Endothelial cell of umbilical vein (primary cell): Measurements from ENCODE around the gene S100A3. TPM values are rescaled to one million over a fixed set of nuclear protein-coding genes. Genes with fewer than 3 reads are reported as not detected.

Experiments used
- BruUV-seq: library from RNA; stranded (reverse); fragments of 400-500 nt; replicated peaks from 2 replicates; lab custom pipeline; 2021; lab: Mats Ljungman, UMichigan
- CTCF ChIA-PET: fragments of 300-600, 350-600 bp; sonication (Branson Sonifier 250); formaldehyde crosslinking; loops from one replicate; lab custom pipeline; 2021; ENCODE audit warnings: antibody characterized with exemption, inconsistent platforms; lab: Charles Lee
- POLR2A ChIA-PET: fragments of 300-600, 350-600 bp; sonication (Branson Sonifier 250); formaldehyde crosslinking; loops from one replicate; lab custom pipeline; 2021; ENCODE audit warnings: antibody characterized with exemption, inconsistent platforms; lab: Charles Lee
- DNase-seq: peaks from one replicate; pipeline ENCODE4 v3.0.0-alpha.2; 2011; ENCODE audit warnings: low read depth, low spot score
- FAIRE-seq: peaks from 2 replicates; lab custom pipeline; 2011; peaks lifted over from hg19 to GRCh38; lab: Jason Lieb, UNC
- H2AFZ ChIP-seq: 2 replicates; pipeline ENCODE4 v1.6.0; 2012; ENCODE audit warnings: low read depth, low read length, control low read depth, inconsistent platforms
- H3K27ac ChIP-seq: 2 replicates; pipeline ENCODE4 v1.5.1; 2011; ENCODE audit warnings: low read depth, mild to moderate bottlenecking, control low read depth, low read length, moderate library complexity; ENCODE audit not compliant: insufficient read depth
- H3K27me3 ChIP-seq, 2 experiments: 2 replicates each; pipeline versions ENCODE4 v1.6.0 to v1.6.1; 2011; ENCODE audit warnings: low read length in 2 of 2, mixed read lengths in 1 of 2; ENCODE audit not compliant: control insufficient read depth in 2 of 2, insufficient read depth in 2 of 2
- H3K36me3 ChIP-seq, 2 experiments: 2 replicates in 1 of 2; 3 replicates in 1 of 2; pipeline ENCODE4 v1.5.1; 2011; ENCODE audit warnings: low read length in 2 of 2, mild to moderate bottlenecking in 1 of 2, moderate library complexity in 1 of 2; ENCODE audit not compliant: control insufficient read depth in 2 of 2, insufficient read depth in 2 of 2; ENCODE audit errors: extremely low read depth in 1 of 2
- H3K4me1 ChIP-seq: 3 replicates; pipeline ENCODE4 v1.5.1; 2011; ENCODE audit warnings: mild to moderate bottlenecking, low read length; ENCODE audit not compliant: control insufficient read depth, insufficient read depth; ENCODE audit errors: extremely low read depth
- H3K4me2 ChIP-seq: 2 replicates; pipeline ENCODE4 v1.6.1; 2011; ENCODE audit warnings: low read length, control low read depth, mixed read lengths; ENCODE audit not compliant: insufficient read depth
- H3K4me3 ChIP-seq, 3 experiments: fragments of 200-600 bp in 1 of 3; sonication (generic), shearing (Covaris generic) in 1 of 3; replicated peaks in 1 of 3; 2 replicates each; pipeline ENCODE4 v1.5.1; 2011 to 2016; ENCODE audit warnings: control low read depth in 3 of 3, low read length in 3 of 3, mild to moderate bottlenecking in 2 of 3, inconsistent platforms in 1 of 3, low read depth in 1 of 3, moderate library complexity in 1 of 3; ENCODE audit not compliant: insufficient read depth in 1 of 3
- H3K79me2 ChIP-seq: 2 replicates; pipeline ENCODE4 v1.6.0; 2012; ENCODE audit warnings: low read length, inconsistent platforms; ENCODE audit not compliant: control insufficient read depth, insufficient read depth
- H3K9ac ChIP-seq: replicated peaks from 2 replicates; pipeline ENCODE3; 2011; ENCODE audit warnings: low read length, control low read depth; ENCODE audit not compliant: insufficient read depth; ENCODE audit errors: extremely low read depth
- H3K9me1 ChIP-seq: replicated peaks from 3 replicates; pipeline ENCODE4 v1.6.0; 2011; ENCODE audit warnings: mild to moderate bottlenecking, low read length; ENCODE audit not compliant: control insufficient read depth, insufficient read depth; ENCODE audit errors: extremely low read depth
- H3K9me3 ChIP-seq: replicated peaks from 2 replicates; pipeline ENCODE4 v1.5.1; 2012; ENCODE audit warnings: low read length, inconsistent platforms; ENCODE audit not compliant: control insufficient read depth, insufficient read depth
- H4K20me1 ChIP-seq: replicated peaks from 2 replicates; pipeline ENCODE3; 2011; ENCODE audit warnings: mild to moderate bottlenecking, low read length; ENCODE audit not compliant: control insufficient read depth, insufficient read depth; ENCODE audit errors: extremely low read depth
- EZH2 ChIP-seq: IDR thresholded peaks from 2 replicates; pipeline ENCODE4 v1.6.1; 2012; ENCODE audit warnings: borderline replicate concordance, low read depth, mild to moderate bottlenecking, moderate library complexity, low read length, inconsistent platforms; ENCODE audit not compliant: severe bottlenecking
- FOS ChIP-seq: IDR thresholded peaks from 2 replicates; pipeline ENCODE4 v1.6.1; 2011; ENCODE audit warnings: mild to moderate bottlenecking, low read length, moderate library complexity, borderline replicate concordance; ENCODE audit not compliant: insufficient read depth
- GATA2 ChIP-seq: IDR thresholded peaks from 2 replicates; pipeline ENCODE4 v1.7.0; 2011; ENCODE audit warnings: low read depth, mild to moderate bottlenecking, moderate library complexity, mixed read lengths, low read length; ENCODE audit not compliant: insufficient read length, insufficient read depth
- JUN ChIP-seq: IDR thresholded peaks from 2 replicates; pipeline ENCODE4 v1.6.1; 2011; ENCODE audit warnings: borderline replicate concordance, low read depth; ENCODE audit not compliant: insufficient read length, insufficient read depth
- MYC ChIP-seq: IDR thresholded peaks from one replicate; pipeline ENCODE4 v1.6.1; 2011; ENCODE audit warnings: mild to moderate bottlenecking, low read depth, low read length
- POLR2A ChIP-seq: IDR thresholded peaks from 2 replicates; pipeline ENCODE4 v1.6.1; 2012; ENCODE audit warnings: low read depth, mild to moderate bottlenecking, control low read depth, low read length
- POLR2AphosphoS5 ChIP-seq: IDR thresholded peaks from 2 replicates; pipeline ENCODE4 v1.6.1; 2012; ENCODE audit warnings: low read depth, mild to moderate bottlenecking, control low read depth, low read length, moderate library complexity; ENCODE audit not compliant: insufficient read depth
- dilution Hi-C: fragments of 300-500 bp; cut with MboI; formaldehyde crosslinking; loops from one replicate; pipeline ENCODE4 v1.15.0; 2019; ENCODE audit warnings: low sequenced_read_pairs; ENCODE audit not compliant: extremely low pct_ligation_motif_present
- intact Hi-C: fragments of 100-400 bp; cut with micrococcal nuclease; formaldehyde crosslinking; loops from one replicate; pipeline ENCODE4 v1.10.0; 2022
- polyA plus RNA-seq, 4 experiments: library from polyadenylated mRNA; depleted of rRNA in 3 of 4; stranded (reverse) in 3 of 4; unstranded in 1 of 4; fragments of >200 nt; gene quantifications; 2 replicates each; pipeline versions ENCODE4 v1.2.1 to v1.2.3, GENCODE V29; 2011 to 2012; ENCODE audit warnings: missing spikeins in 1 of 4
- total RNA-seq: library from RNA; stranded (reverse); gene quantifications from 2 replicates; pipeline ENCODE4 v1.2.3, GENCODE V29; 2021
- TF ChIP-seq, protein P1 (sequence below), 2 donors: IDR thresholded peaks; 1 replicate in 1 of 2; 2 replicates in 1 of 2; pipeline ENCODE4 v1.5.1; 2011; ENCODE audit warnings: low read length in 2 of 2, mild to moderate bottlenecking in 2 of 2, moderate library complexity in 2 of 2, control low read depth in 1 of 2, inconsistent platforms in 1 of 2, low read depth in 1 of 2; ENCODE audit not compliant: insufficient read depth in 1 of 2; ENCODE audit errors: extremely low read depth in 1 of 2
- TF ChIP-seq, protein P2 (sequence below): IDR thresholded peaks from 2 replicates; pipeline ENCODE4 v1.6.1; 2011; ENCODE audit not compliant: insufficient read depth, insufficient read length

The S100A3 gene
- total and polyA plus RNA-seq, 2 donors (not counting 3 experiments of a cell fraction or from before 2014, with no cell fraction given), result 0.42 to 1.3 TPM

DNA sequence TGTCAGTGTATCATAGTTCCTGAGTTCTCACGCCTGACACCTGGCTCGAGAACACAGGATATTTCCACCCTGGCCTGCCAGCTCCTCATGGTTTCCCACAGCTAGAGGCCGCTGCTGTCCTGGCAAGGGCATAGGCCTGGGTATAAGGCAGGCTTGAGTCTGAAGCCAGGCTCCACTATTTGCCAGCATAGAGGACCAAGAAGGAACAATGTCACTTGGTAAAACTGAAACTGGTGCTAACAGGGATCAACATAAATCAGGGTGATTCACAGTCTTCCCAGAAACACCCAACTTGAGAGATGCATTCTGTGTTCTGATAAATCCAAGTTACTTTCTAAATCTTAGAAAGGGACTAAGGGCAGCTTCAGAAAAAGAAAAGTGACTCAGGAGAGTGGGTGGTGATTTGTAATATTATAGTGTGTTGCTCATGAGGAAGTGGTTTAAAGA, 23.5 kb upstream of the S100A3 start:
- POLR2A ChIA-PET, result interaction anchor here (0.6 to 1.5 kb wide), 9 partner anchors 34 to 74 kb away, joined by 3 to 13 read pairs (median 3); partner anchors contain the start of genes CHTOP, S100A13 and S100A16
- H3K9ac ChIP-seq, result no peak overlapping the region
- DNase-seq, result peak; percentile 93

More for the DNA sequence above, 23.5 kb upstream of the S100A3 start:
- Histone ChIP-seq H4K20me1 (no peaks in the 10 kb centered on the region), H3K27me3 (no peaks in the 10 kb centered on the region), H3K4me3 (no peak overlapping the region), H3K4me2 (no peak overlapping the region), H3K79me2 (no peaks in the 10 kb centered on the region), H3K36me3 (no peaks in the 10 kb centered on the region), H3K9me3 (no peaks in the 10 kb centered on the region), H2AFZ (peak overlapping the region; percentile 2), H3K27ac (no peak overlapping the region), H3K9me1 (no peaks in the 10 kb centered on the region), H3K4me1 (peaks cover 15% of the 10 kb centered on the region)
- dilution Hi-C loops (no loop called here), intact Hi-C loops (loop anchor here (1.0 to 2.0 kb wide), 9 partner anchors 26 to 414 kb away; partner anchors contain the start of genes CHTOP, RAB13, S100A13 and SNAPIN)
- CTCF ChIA-PET, result interaction anchor here (0.7 to 6.3 kb wide), 42 partner anchors 9 to 415 kb away, joined by 3 to 216 read pairs (median 6); partner anchors contain the start of genes CHTOP, NPR1, S100A1 and S100A13
- BruUV-seq, result no TSS peak
- TF ChIP-seq, protein P1, sequence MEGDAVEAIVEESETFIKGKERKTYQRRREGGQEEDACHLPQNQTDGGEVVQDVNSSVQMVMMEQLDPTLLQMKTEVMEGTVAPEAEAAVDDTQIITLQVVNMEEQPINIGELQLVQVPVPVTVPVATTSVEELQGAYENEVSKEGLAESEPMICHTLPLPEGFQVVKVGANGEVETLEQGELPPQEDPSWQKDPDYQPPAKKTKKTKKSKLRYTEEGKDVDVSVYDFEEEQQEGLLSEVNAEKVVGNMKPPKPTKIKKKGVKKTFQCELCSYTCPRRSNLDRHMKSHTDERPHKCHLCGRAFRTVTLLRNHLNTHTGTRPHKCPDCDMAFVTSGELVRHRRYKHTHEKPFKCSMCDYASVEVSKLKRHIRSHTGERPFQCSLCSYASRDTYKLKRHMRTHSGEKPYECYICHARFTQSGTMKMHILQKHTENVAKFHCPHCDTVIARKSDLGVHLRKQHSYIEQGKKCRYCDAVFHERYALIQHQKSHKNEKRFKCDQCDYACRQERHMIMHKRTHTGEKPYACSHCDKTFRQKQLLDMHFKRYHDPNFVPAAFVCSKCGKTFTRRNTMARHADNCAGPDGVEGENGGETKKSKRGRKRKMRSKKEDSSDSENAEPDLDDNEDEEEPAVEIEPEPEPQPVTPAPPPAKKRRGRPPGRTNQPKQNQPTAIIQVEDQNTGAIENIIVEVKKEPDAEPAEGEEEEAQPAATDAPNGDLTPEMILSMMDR (IDR thresholded peaks at IDR 0.05; ENCODE audit: extremely low read depth in 1 of 2, insufficient read depth in 1 of 2, low read depth in 1 of 2, low read length in 2 of 2), result peak; percentile 89 to 96
- TF ChIP-seq POLR2A, result no peak
- TF ChIP-seq EZH2, result no peak
- TF ChIP-seq, protein P2, sequence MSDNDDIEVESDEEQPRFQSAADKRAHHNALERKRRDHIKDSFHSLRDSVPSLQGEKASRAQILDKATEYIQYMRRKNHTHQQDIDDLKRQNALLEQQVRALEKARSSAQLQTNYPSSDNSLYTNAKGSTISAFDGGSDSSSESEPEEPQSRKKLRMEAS, result no peak
- TF ChIP-seq MYC, result no peak
- TF ChIP-seq FOS, result peak; percentile 38
- TF ChIP-seq POLR2AphosphoS5, result no peak
- no peak for TF ChIP-seq GATA2
- TF ChIP-seq JUN, result no peak
- peak; percentile 96 for FAIRE-seq
